DOHH2 (cell line): ENCODE data around the gene CPA5.

Source experiments
- EZH2phosphoT487 ChIP-seq: fragments of 200-600 bp; sonication (generic); IDR thresholded peaks from 2 replicates; pipeline ENCODE4 v1.6.1; 2017; ENCODE audit warnings: borderline replicate concordance, mild to moderate bottlenecking, antibody characterized with exemption, low read length, moderate library complexity, mixed read lengths
- TF ChIP-seq, protein P1 (sequence below): fragments of 200-600 bp; sonication (generic); IDR thresholded peaks from one replicate; pipeline ENCODE4 v1.5.1; 2014; ENCODE audit warnings: antibody characterized with exemption, mild to moderate bottlenecking, low read depth, low read length; ENCODE audit not compliant: poor library complexity, severe bottlenecking

DNA sequence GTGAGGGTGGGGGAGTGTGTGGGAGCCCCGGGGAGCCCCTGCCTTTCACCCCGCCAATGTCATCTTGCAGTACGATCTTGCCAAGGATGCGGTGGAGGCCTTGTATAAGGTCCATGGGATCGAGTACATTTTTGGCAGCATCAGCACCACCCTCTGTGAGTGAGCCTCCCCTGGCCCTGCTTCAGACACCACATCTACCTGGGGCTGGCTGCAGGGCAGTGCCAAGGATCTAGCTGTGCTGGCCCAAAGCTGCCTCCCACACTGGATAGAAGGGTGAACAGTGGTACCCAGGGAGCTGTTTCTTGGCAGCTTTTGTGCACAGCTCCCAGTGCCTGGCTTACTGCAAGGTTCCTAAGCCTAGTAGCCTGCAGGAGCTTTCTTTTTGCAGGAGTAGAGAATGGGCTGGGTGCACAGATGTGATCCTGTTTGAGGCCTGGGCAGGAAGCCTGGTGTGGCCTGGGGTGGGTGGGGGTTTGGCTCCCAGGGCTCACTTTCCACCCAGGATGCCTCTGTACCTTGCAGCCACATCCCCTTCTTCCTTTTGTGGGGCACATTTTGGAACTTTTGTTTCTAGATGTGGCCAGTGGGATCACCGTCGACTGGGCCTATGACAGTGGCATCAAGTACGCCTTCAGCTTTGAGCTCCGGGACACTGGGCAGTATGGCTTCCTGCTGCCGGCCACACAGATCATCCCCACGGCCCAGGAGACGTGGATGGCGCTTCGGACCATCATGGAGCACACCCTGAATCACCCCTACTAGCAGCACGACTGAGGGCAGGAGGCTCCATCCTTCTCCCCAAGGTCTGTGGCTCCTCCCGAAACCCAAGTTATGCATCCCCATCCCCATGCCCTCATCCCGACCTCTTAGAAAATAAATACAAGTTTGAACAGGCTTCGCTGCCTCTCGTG is 23.5 kb downstream of the CPA5 start:
- TF ChIP-seq, protein P1, sequence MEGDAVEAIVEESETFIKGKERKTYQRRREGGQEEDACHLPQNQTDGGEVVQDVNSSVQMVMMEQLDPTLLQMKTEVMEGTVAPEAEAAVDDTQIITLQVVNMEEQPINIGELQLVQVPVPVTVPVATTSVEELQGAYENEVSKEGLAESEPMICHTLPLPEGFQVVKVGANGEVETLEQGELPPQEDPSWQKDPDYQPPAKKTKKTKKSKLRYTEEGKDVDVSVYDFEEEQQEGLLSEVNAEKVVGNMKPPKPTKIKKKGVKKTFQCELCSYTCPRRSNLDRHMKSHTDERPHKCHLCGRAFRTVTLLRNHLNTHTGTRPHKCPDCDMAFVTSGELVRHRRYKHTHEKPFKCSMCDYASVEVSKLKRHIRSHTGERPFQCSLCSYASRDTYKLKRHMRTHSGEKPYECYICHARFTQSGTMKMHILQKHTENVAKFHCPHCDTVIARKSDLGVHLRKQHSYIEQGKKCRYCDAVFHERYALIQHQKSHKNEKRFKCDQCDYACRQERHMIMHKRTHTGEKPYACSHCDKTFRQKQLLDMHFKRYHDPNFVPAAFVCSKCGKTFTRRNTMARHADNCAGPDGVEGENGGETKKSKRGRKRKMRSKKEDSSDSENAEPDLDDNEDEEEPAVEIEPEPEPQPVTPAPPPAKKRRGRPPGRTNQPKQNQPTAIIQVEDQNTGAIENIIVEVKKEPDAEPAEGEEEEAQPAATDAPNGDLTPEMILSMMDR: no peak
- no peak for TF ChIP-seq EZH2phosphoT487
